DMS 273 (cell line): ENCODE data around the gene PLAAT4.
"Not testable (repeated sequence)": the region's sequence is repeated elsewhere in the genome, so short reads cannot be mapped to it uniquely, and the experiment has no call there.

Experiments used
- DNase-seq: peaks from one replicate; lab custom pipeline; 2025; ENCODE audit not compliant: unreplicated experiment; lab: John Stamatoyannopoulos, UW

The PLAAT4 gene

GRCh38 chr11:63537293-63538101 is 889 bp downstream of the PLAAT4 start:
- peak; percentile 87 for DNase-seq

GRCh38 chr11:63542506-63542905 is 5.9 kb downstream of the PLAAT4 start:
- DNase-seq = not testable (repeated sequence)

- no peak for DNase-seq
Observed at GRCh38 chr11:63543711-63544110, 7.1 kb downstream of the PLAAT4 start.

- no peak for DNase-seq
Observed at GRCh38 chr11:63547061-63547460, 10.5 kb downstream of the PLAAT4 start.

GRCh38 chr11:63548178-63548577 is 11.6 kb downstream of the PLAAT4 start:
- DNase-seq = no peak

- DNase-seq = no peak
Observed at GRCh38 chr11:63549411-63549810, 12.8 kb downstream of the PLAAT4 start.

- not testable (repeated sequence) for DNase-seq
Observed at GRCh38 chr11:63550156-63550700, 13.6 kb downstream of the PLAAT4 start.

GRCh38 chr11:63551091-63551888 is 14.7 kb downstream of the PLAAT4 start:
- no peak for DNase-seq

- no peak for DNase-seq
Observed at GRCh38 chr11:63551889-63552266, 15.3 kb downstream of the PLAAT4 start.

GRCh38 chr11:63552921-63553320 is 16.3 kb downstream of the PLAAT4 start:
- DNase-seq = no peak

- DNase-seq = no peak
Observed at GRCh38 chr11:63553759-63554158, 17.2 kb downstream of the PLAAT4 start.

GRCh38 chr11:63554877-63555223 is 18.2 kb downstream of the PLAAT4 start:
- peak; percentile 9 for DNase-seq

GRCh38 chr11:63556404-63557013 is 19.9 kb downstream of the PLAAT4 start:
- no peak for DNase-seq

- DNase-seq = no peak
Observed at GRCh38 chr11:63557570-63557969, 21.0 kb downstream of the PLAAT4 start.

GRCh38 chr11:63558459-63559157 is 22.0 kb downstream of the PLAAT4 start:
- DNase-seq = no peak

- DNase-seq = peak; percentile 17
Observed at GRCh38 chr11:63560506-63561180, 24.0 kb downstream of the PLAAT4 start.

- DNase-seq = no peak
Observed at GRCh38 chr11:63563201-63564055, 26.8 kb downstream of the PLAAT4 start, which contains the start of gene PLAAT2. TSS of gene PLAAT2 (minus strand) at chr11:63563379. CDS start at chr11:63563324, 55 bp downstream.

GRCh38 chr11:63564056-63564774 is 27.6 kb downstream of the PLAAT4 start:
- peak; percentile 14 for DNase-seq
